LNCAP (cell line): ENCODE measurements around the gene ITIH6.

Source experiments
- TF ChIP-seq, protein P1 (sequence below): fragments of 450-650 bp; IDR thresholded peaks from 2 replicates; pipeline ENCODE4 v1.5.1; 2017; ENCODE audit warnings: mild to moderate bottlenecking

ITIH6 gene, protein sequence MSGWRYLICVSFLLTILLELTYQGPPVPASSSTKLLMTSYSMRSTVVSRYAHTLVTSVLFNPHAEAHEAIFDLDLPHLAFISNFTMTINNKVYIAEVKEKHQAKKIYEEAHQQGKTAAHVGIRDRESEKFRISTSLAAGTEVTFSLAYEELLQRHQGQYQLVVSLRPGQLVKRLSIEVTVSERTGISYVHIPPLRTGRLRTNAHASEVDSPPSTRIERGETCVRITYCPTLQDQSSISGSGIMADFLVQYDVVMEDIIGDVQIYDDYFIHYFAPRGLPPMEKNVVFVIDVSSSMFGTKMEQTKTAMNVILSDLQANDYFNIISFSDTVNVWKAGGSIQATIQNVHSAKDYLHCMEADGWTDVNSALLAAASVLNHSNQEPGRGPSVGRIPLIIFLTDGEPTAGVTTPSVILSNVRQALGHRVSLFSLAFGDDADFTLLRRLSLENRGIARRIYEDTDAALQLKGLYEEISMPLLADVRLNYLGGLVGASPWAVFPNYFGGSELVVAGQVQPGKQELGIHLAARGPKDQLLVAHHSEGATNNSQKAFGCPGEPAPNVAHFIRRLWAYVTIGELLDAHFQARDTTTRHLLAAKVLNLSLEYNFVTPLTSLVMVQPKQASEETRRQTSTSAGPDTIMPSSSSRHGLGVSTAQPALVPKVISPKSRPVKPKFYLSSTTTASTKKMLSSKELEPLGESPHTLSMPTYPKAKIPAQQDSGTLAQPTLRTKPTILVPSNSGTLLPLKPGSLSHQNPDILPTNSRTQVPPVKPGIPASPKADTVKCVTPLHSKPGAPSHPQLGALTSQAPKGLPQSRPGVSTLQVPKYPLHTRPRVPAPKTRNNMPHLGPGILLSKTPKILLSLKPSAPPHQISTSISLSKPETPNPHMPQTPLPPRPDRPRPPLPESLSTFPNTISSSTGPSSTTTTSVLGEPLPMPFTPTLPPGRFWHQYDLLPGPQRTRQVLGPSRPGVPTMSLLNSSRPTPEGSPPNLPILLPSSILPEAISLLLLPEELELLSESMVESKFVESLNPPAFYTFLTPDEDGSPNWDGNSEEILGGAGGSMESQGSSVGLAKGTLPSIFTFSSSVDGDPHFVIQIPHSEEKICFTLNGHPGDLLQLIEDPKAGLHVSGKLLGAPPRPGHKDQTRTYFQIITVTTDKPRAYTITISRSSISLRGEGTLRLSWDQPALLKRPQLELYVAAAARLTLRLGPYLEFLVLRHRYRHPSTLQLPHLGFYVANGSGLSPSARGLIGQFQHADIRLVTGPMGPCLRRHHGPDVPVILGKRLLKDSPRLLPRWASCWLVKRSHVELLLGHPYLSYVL

GRCh38 chrX:54798137-54798536 lies at the start of gene ITIH6:
TSS of gene ITIH6 (minus strand) at chrX:54798255. CDS start at chrX:54798210, 45 bp downstream.
- TF ChIP-seq, protein P1, sequence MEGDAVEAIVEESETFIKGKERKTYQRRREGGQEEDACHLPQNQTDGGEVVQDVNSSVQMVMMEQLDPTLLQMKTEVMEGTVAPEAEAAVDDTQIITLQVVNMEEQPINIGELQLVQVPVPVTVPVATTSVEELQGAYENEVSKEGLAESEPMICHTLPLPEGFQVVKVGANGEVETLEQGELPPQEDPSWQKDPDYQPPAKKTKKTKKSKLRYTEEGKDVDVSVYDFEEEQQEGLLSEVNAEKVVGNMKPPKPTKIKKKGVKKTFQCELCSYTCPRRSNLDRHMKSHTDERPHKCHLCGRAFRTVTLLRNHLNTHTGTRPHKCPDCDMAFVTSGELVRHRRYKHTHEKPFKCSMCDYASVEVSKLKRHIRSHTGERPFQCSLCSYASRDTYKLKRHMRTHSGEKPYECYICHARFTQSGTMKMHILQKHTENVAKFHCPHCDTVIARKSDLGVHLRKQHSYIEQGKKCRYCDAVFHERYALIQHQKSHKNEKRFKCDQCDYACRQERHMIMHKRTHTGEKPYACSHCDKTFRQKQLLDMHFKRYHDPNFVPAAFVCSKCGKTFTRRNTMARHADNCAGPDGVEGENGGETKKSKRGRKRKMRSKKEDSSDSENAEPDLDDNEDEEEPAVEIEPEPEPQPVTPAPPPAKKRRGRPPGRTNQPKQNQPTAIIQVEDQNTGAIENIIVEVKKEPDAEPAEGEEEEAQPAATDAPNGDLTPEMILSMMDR: no peak

- TF ChIP-seq, protein P1: no peak
Observed at GRCh38 chrX:54843050-54843449, 45.0 kb upstream of the ITIH6 start.

DNA sequence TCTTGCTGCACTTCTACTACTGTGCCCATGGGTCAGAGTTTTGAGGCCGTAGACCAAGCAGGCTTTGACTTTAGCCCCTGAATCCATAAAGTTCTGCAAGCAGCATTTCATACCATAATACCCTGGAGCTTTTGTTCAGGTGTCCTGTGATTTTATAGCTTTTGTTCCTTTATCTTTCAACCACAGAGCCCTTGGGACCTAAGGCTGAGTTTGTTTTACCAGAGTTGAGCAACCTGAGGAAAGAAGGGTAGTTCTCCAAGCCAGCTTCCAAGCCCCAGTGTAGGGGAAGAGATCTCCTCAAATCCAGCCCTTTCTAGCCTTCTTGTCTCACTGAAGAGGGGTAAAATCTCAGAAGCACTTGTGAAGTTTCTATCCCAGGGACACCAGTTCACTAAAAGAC lies 44.6 kb upstream of the ITIH6 start:
- TF ChIP-seq, protein P1: no peak

- TF ChIP-seq, protein P1: no peak
Observed at GRCh38 chrX:54838583-54838982, 40.5 kb upstream of the ITIH6 start.

GRCh38 chrX:54826598-54826997 lies 28.5 kb upstream of the ITIH6 start:
- TF ChIP-seq, protein P1: no peak

- TF ChIP-seq, protein P1: no peak
Observed at GRCh38 chrX:54825716-54826438, 27.8 kb upstream of the ITIH6 start.
